WTC11 (cell line): ENCODE measurements around the gene ZFHX3. TPM values are rescaled to one million over a fixed set of nuclear protein-coding genes. Genes with fewer than 3 reads are reported as not detected.

Source experiments
- ATAC-seq: fragments of 200-7000 bp; cut with Tn5 transposase; 2 replicates; pipeline ENCODE4 v1.10.0; 2021; ENCODE audit warnings: mild to moderate bottlenecking, moderate library complexity
- CTCF ChIA-PET: fragments of 300-600 bp; sonication (Branson Sonifier 250); formaldehyde crosslinking; loops from one replicate; lab custom pipeline; 2021; ENCODE audit warnings: antibody characterized with exemption; lab: Charles Lee
- POLR2A ChIA-PET: fragments of 350-600 bp; sonication (Branson Sonifier 250); formaldehyde crosslinking; loops from one replicate; lab custom pipeline; 2021; ENCODE audit warnings: antibody characterized with exemption; lab: Charles Lee
- DNase-seq: peaks from one replicate; pipeline ENCODE4 v3.0.0; 2021; ENCODE audit warnings: low spot score
- H3K27ac Mint-ChIP-seq: 2 replicates; pipeline ENCODE4 v1.8.0; 2021; ENCODE audit warnings: mixed read lengths
- H3K27me3 Mint-ChIP-seq: 2 replicates; pipeline ENCODE4 v1.8.0; 2021; ENCODE audit warnings: low read depth, mild to moderate bottlenecking, moderate library complexity, mixed read lengths
- H3K36me3 Mint-ChIP-seq: 2 replicates; pipeline ENCODE4 v1.8.0; 2021; ENCODE audit warnings: mixed read lengths
- H3K4me1 Mint-ChIP-seq: 2 replicates; pipeline ENCODE4 v1.8.0; 2022; ENCODE audit warnings: mixed read lengths
- H3K4me3 Mint-ChIP-seq: 2 replicates; pipeline ENCODE4 v1.8.0; 2021; ENCODE audit warnings: mild to moderate bottlenecking, moderate library complexity, mixed read lengths
- H3K9me3 Mint-ChIP-seq: 2 replicates; pipeline ENCODE4 v1.8.0; 2021; ENCODE audit warnings: mixed read lengths
- E2F5 ChIP-seq: sonication (generic); formaldehyde crosslinking; IDR thresholded peaks from 2 replicates; pipeline ENCODE4 v1.8.1; 2022; ENCODE audit warnings: mild to moderate bottlenecking, moderate library complexity, missing genetic modification reagents
- IRF2 ChIP-seq: sonication (generic); formaldehyde crosslinking; IDR thresholded peaks from 2 replicates; pipeline ENCODE4 v1.8.0; 2022; ENCODE audit warnings: low read depth, missing genetic modification reagents, borderline replicate concordance
- MYBL2 ChIP-seq: sonication (generic); formaldehyde crosslinking; IDR thresholded peaks from 2 replicates; pipeline ENCODE4 v1.8.1; 2023; ENCODE audit warnings: mild to moderate bottlenecking, moderate library complexity, missing genetic modification reagents
- NFYB ChIP-seq: sonication (generic); formaldehyde crosslinking; conservative IDR thresholded peaks from 2 replicates; pipeline ENCODE4 v1.8.0; 2022; ENCODE audit warnings: low read depth, missing genetic modification reagents
- OVOL2 ChIP-seq: fragments of 250-450 bp; sonication (Bioruptor Pico); IDR thresholded peaks from 2 replicates; pipeline ENCODE4 v1.9.0; 2021; ENCODE audit warnings: mild to moderate bottlenecking, borderline replicate concordance
- PRRX2 ChIP-seq: fragments of 250-450 bp; sonication (Bioruptor Pico); IDR thresholded peaks from 2 replicates; pipeline ENCODE4 v1.8.0; 2021; ENCODE audit warnings: mild to moderate bottlenecking
- SP1 ChIP-seq: sonication (generic); formaldehyde crosslinking; conservative IDR thresholded peaks from 2 replicates; pipeline ENCODE4 v1.8.1; 2022; ENCODE audit warnings: missing genetic modification reagents
- STAT6 ChIP-seq: sonication (generic); formaldehyde crosslinking; conservative IDR thresholded peaks from 2 replicates; pipeline ENCODE4 v1.8.1; 2023; ENCODE audit warnings: mild to moderate bottlenecking, low read depth, missing genetic modification reagents, moderate library complexity
- ZBTB21 ChIP-seq: sonication (generic); formaldehyde crosslinking; IDR thresholded peaks from 2 replicates; pipeline ENCODE4 v1.8.1; 2023; ENCODE audit warnings: mild to moderate bottlenecking, missing genetic modification reagents, borderline replicate concordance
- ZMAT4 ChIP-seq: fragments of 250-450 bp; sonication (Bioruptor Pico); IDR thresholded peaks from 2 replicates; pipeline ENCODE4 v1.9.0; 2021; ENCODE audit warnings: mild to moderate bottlenecking
- ZNF263 ChIP-seq: sonication (generic); formaldehyde crosslinking; IDR thresholded peaks from 2 replicates; pipeline ENCODE4 v1.8.1; 2022; ENCODE audit warnings: low read depth, mild to moderate bottlenecking, moderate library complexity, missing genetic modification reagents
- ZNF423 ChIP-seq: fragments of 250-450 bp; sonication (Bioruptor Pico); IDR thresholded peaks from 2 replicates; pipeline ENCODE4 v2.1.2; 2022; ENCODE audit warnings: mild to moderate bottlenecking, moderate library complexity
- total RNA-seq: library from RNA; stranded (reverse); gene quantifications from 3 replicates; pipeline ENCODE4 v1.2.3, GENCODE V29; 2021
- TF ChIP-seq, protein P1 (sequence below): sonication (generic); formaldehyde crosslinking; IDR thresholded peaks from 2 replicates; pipeline ENCODE4 v1.8.1; 2023; ENCODE audit warnings: mild to moderate bottlenecking, missing genetic modification reagents, moderate library complexity
- TF ChIP-seq, protein P2 (sequence below): sonication (generic); formaldehyde crosslinking; IDR thresholded peaks from 2 replicates; pipeline ENCODE4 v1.8.1; 2023; ENCODE audit warnings: mild to moderate bottlenecking, moderate library complexity, missing genetic modification reagents
- TF ChIP-seq, protein P3 (sequence below): fragments of 250-450 bp; sonication (Bioruptor Pico); conservative IDR thresholded peaks from 2 replicates; pipeline ENCODE4 v1.9.0; 2021; ENCODE audit warnings: mild to moderate bottlenecking

The ZFHX3 gene
- total RNA-seq, 1 experiment from 2014 or later: 5.7 TPM

DNA sequence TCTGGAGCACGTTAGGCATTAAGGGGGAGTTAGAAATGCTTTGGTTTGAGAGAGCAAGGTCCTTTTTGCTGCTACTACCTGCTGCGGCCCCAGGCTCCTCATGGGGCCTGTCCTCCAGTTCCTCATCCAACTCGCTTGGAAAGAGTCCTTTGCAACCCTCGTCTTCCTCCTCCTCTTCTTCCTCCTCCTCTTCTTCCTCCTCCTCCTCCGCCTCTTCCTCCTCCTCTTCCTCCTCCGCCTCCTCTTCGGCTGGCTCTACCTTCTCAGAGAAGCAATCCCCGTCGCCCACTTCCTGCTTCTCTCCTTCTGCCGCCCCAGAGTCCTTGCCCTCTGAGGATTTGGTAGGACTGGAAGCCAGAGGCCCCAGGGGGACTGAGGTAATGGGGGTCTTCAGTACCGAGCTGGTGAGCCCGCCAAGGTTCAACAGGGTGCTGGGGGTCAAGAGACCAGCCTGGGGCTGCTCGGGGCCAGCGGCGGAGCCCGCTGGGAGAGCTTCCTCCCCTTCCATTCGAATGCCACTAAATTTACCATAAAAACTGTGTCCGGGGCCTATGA, 89.3 kb downstream of the ZFHX3 start (continued):
- TF ChIP-seq E2F5 (CRISPR knock-in tag): no peak
- no peak for TF ChIP-seq ZBTB21 (CRISPR knock-in tag)
- no peak for TF ChIP-seq STAT6 (CRISPR knock-in tag)
- TF ChIP-seq ZMAT4 (CRISPR knock-in tag): no peak

DNA sequence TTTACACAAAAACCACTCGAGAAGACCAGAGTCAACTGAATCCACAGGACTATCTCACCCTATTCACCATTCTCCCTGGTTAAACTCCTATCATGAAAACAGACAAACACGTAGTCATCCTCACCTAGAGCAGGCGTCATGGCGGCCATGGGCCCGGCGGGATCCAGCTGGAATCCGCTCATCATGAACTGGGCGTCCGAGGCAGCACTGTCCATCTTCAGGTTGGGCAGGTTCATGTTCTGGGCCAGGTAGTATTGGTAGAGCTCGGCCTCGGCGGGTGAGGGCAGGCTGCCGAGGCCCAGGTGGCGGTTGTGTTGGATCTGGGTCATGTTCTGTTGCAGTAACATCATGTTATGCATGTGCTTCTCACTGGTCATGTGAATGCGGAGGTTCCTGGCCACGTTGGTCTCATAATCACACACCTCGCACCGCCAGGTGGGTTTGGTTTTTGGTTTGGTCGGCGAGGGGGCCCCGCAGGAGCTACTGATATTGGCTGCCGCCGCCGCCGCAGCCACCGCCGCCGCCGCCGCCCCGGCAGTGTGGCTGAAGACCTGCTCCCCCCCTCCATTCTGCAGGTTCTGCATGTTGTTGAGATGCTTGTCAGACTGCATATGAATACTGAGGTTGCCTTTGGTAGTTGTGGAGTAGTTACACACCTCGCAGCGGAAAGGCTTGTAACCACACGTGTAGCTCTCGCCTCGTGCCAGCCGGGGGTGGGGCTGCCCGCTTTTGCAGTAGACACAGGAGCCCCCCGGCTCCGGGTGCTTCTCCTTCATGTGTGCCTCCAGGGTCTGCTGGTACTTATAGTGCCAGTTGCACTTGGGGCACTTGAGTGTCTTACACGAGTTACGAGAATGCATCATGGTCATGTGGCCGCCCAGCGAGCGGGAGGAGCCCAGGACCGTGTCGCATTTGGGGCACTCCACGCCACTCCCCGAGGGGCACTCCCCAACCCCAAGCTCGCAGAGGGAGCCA, 90.3 kb downstream of the ZFHX3 start:
- H3K4me1 Mint-ChIP-seq: peaks cover 10% of the 10 kb centered on the region
- DNase-seq (no peak), ATAC-seq (no peak)
- no peak overlapping the region for H3K27ac Mint-ChIP-seq
- H3K9me3 Mint-ChIP-seq: no peaks in the 10 kb centered on the region
- TF ChIP-seq NFYB (CRISPR knock-in tag) (no peak), IRF2 (CRISPR knock-in tag) (no peak)
- TF ChIP-seq, protein P1, sequence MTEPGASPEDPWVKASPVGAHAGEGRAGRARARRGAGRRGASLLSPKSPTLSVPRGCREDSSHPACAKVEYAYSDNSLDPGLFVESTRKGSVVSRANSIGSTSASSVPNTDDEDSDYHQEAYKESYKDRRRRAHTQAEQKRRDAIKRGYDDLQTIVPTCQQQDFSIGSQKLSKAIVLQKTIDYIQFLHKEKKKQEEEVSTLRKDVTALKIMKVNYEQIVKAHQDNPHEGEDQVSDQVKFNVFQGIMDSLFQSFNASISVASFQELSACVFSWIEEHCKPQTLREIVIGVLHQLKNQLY (CRISPR knock-in tag): no peak
- H3K4me3 Mint-ChIP-seq: no peak overlapping the region
- POLR2A ChIA-PET: no interaction called here
- CTCF ChIA-PET: no interaction called here
- no peaks in the 10 kb centered on the region for H3K36me3 Mint-ChIP-seq
- H3K27me3 Mint-ChIP-seq: no peaks in the 10 kb centered on the region

GRCh38 chr16:72956124-72957064, 91.5 kb downstream of the ZFHX3 start:
- CTCF ChIA-PET: no interaction called here
- H3K4me1 Mint-ChIP-seq: peaks cover 6% of the 10 kb centered on the region
- ATAC-seq: no peak
- TF ChIP-seq SP1 (CRISPR knock-in tag) (no peak), ZNF263 (no peak), PRRX2 (no peak), OVOL2 (CRISPR knock-in tag) (no peak), ZNF423 (CRISPR knock-in tag) (no peak), MYBL2 (CRISPR knock-in tag) (no peak), STAT6 (CRISPR knock-in tag) (no peak), E2F5 (CRISPR knock-in tag) (no peak)
- TF ChIP-seq, protein P2, sequence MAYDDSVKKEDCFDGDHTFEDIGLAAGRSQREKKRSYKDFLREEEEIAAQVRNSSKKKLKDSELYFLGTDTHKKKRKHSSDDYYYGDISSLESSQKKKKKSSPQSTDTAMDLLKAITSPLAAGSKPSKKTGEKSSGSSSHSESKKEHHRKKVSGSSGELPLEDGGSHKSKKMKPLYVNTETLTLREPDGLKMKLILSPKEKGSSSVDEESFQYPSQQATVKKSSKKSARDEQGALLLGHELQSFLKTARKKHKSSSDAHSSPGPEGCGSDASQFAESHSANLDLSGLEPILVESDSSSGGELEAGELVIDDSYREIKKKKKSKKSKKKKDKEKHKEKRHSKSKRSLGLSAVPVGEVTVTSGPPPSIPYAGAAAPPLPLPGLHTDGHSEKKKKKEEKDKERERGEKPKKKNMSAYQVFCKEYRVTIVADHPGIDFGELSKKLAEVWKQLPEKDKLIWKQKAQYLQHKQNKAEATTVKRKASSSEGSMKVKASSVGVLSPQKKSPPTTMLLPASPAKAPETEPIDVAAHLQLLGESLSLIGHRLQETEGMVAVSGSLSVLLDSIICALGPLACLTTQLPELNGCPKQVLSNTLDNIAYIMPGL: no peak
- TF ChIP-seq, protein P3, sequence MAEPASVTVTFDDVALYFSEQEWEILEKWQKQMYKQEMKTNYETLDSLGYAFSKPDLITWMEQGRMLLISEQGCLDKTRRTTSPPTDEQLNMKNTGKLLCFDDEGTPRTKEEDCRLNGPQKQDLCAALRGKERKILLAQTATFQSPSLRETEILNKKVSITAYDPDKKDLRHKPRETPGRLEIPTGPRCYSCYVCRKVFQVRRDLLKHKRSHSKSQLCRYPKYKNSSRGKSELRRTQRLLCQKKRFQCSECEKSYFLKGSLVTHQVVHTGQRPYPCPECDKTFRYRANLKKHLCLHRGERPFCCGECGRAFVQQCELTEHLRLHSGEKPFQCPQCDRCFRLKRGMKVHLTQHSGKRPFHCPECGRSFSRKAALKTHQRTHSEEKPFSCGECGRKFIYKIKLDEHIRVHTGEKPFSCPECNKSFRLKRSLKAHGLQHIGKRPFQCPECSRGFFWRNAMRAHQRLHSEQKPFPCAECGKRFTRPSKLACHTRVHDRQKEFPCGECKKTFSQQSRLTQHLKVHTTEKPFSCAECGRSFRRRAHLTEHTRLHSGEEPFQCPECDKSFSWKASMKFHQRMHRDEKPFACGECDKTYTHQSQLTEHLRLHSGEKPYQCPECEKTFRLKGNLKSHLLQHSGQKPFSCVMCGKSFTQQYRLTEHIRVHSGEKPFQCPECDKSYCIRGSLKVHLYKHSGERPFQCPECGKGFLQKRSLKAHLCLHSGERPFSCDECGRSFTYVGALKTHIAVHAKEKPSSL (CRISPR knock-in tag): no peak

More at GRCh38 chr16:72956124-72957064, 91.5 kb downstream of the ZFHX3 start:
- Mint-ChIP-seq H3K36me3 (no peaks in the 10 kb centered on the region), H3K27me3 (no peaks in the 10 kb centered on the region), H3K4me3 (no peak overlapping the region), H3K27ac (no peak overlapping the region), H3K9me3 (no peaks in the 10 kb centered on the region)
- no peak for DNase-seq
- POLR2A ChIA-PET: interaction anchor here (0.6 kb wide), 1 partner anchor 127 kb away, joined by 3 read pairs; no protein-coding TSS in a partner anchor
